Left renal pelvis (tissue), 4 donors: ENCODE data around the gene EIF4EBP2. TPM values are rescaled to one million over a fixed set of nuclear protein-coding genes. Genes with fewer than 3 reads are reported as not detected.

Experiments used
- DNase-seq, 4 donors: peaks; one replicate each; pipeline ENCODE4 v3.0.0-alpha.2; 2013; ENCODE audit warnings: low read depth in 4 of 4, low spot score in 3 of 4
- polyA plus RNA-seq, 4 donors: library from polyadenylated mRNA; unstranded; fragments of 120-200 nt; gene quantifications; one replicate each; pipeline ENCODE4 v1.2.1, GENCODE V29; 2013; ENCODE audit not compliant: insufficient read length in 4 of 4

EIF4EBP2 gene
- polyA plus RNA-seq, 4 donors, result 58.8 to 92.2 (median 79.5) TPM

GRCh38 chr10:70376436-70377378, 27.2 kb upstream of the EIF4EBP2 start:
- DNase-seq, result no peak

- no peak for DNase-seq
Observed at GRCh38 chr10:70378122-70378521, 25.8 kb upstream of the EIF4EBP2 start.

GRCh38 chr10:70379581-70380176, 24.3 kb upstream of the EIF4EBP2 start:
- no peak for DNase-seq

DNA sequence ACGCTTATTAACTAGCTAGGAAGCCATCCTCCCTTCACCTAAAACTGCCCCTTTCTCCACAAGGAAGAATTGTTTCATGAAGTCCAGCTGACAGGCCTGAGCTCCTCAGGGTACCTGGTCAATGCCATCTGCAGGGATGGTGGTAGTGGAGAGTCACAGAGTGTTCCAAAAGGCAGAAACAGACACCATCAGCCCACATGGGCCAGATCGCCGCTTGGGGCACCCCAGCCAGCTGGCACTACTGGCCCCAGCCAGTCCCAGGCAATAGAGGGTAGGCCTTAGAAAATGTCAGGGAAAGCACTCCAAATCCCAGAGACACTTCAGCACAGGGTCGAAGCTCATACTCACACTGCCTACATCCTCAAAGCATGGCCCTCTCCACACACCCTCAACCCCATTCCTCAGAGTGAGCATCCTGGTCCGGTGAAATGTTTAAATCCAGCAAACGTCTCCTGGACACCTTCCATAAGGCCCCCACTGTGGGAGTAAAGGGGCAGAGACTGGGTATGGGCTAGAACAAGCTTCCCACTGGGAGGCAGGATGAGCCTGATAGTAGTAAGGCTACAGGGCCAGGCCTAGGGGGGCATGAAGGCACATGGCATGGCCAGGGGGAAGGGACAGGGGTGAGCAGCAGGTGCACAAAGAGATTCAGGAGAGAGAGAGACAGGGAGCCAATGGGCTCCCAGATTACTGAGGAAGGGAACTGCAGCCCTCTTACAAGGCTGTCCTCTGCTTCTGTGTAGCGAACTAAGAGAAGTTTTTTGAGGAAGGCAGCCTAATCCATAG, 23.4 kb upstream of the EIF4EBP2 start:
- no peak for DNase-seq

DNA sequence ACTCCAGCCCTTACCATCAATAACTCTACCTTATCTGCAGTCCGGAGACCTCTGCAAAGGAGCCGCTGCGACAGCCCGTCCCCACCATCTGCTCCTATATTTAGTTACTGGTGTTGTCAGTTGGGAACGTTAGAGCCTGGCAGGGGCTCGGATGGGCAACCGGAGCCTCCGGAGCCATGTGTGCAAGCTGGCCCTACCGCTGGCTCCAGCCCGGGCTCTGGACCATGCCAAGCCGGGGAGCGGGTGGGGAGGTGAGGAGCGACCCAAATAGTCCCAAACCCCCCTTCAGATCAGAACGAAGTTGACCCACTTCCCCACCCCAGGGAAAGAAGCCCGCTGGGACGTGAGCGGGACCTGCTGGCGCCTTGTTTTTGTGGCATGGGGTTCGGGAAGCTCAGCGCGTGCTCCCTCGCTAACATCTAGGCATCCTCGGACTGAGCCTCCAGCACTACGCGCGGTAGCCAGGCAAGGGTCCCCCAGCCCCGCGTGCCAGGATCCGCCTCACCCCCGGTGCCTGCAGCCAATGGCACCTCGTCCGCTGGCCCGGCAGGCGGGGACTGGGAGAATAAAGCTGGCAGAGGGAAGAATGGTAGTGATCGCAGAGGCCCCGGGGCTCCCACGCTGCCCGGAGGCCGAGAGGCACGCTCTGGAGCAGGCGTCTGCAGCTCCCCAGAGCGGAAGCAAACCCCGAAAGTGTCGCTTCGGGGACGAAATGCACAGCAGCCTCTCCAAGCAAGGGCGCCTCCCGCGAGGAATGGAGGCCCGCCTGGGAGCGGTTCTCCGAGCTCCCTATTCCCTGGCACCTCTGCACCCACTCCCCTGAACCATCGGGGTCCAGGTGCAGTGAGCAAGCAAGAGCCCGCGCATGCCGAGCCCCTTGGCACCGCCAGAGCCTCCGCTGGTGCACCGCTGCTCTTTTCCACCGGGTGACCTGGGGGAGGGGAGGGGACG, 22.2 kb upstream of the EIF4EBP2 start:
- peak in 1 of 4 donors; percentile 29 for DNase-seq

- DNase-seq, result no peak
Observed at GRCh38 chr10:70391654-70392053, 12.3 kb upstream of the EIF4EBP2 start.

- no peak for DNase-seq
Observed at GRCh38 chr10:70396140-70396539, 7.8 kb upstream of the EIF4EBP2 start.

DNA sequence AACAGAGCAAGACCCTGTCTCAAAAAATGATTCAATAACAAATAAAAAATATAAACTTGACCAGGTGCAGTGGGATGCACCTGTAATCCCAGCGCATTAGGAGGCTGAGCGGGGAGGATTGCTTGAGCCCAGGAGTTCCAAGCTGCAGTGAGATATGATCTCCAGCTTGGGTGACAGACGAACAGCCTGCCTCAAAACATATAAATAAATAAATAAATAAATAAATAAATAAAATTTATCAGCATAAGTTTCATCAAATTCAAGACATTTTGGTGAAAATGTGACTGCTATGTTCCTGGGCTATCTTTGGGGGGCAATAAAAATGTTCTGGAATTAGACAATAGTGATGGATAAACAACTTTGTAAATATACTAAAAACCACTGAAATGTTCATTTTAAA, 4.8 kb upstream of the EIF4EBP2 start:
- DNase-seq, result no peak

DNA sequence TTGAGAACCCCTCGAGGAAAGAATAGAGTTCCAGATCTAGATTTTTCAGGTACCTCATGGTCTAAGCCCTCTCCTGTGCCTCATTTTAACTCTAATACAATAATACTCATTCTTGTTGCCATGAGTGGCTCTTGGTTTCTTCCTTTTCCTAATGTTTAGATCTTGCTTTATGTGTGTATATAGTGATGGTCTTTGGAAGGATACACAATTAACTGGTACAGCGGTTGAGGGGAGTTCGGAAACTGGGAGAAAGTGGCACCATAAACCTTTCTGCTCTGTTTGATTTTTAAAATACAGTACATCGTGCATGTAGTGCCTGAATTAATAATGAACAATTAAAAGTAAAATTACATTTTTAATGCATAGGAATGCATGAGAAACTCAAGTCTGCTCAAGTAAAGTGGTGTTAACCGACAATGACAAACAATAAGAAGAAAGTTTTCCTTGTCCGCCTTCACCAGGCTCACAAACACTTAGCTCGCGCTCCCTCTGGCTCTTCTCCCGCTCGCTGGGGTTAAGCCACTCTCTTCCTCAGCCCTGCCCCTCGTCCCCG, 386 bp upstream of the EIF4EBP2 start:
- no peak for DNase-seq

GRCh38 chr10:70404787-70405036, 767 bp downstream of the EIF4EBP2 start:
- no peak for DNase-seq

- DNase-seq, result peak in 2 of 4 donors; percentile 38 to 44
Observed at GRCh38 chr10:70405037-70405824, 1.3 kb downstream of the EIF4EBP2 start.

GRCh38 chr10:70409772-70410171, 5.8 kb downstream of the EIF4EBP2 start:
- DNase-seq, result no peak

DNA sequence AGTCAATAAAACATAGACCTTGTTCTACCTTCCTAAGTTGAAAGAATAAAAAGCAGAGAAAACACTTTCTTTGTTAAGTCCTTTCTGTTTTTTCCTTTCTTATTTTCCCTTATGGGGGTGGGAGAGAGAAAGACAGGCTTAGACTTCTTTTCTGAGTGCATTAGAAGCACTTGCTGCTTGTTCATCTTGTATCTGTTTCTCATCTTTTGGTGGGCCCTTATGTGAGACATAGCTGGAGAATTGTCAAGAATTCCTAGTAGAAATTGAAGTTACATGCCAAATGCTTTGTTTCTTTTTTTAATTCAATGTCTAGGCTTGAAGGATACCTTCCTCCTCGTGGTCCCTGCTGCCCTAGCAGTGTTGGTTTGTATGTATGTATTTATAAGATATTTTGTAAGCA, 6.7 kb downstream of the EIF4EBP2 start:
- DNase-seq, result no peak

DNA sequence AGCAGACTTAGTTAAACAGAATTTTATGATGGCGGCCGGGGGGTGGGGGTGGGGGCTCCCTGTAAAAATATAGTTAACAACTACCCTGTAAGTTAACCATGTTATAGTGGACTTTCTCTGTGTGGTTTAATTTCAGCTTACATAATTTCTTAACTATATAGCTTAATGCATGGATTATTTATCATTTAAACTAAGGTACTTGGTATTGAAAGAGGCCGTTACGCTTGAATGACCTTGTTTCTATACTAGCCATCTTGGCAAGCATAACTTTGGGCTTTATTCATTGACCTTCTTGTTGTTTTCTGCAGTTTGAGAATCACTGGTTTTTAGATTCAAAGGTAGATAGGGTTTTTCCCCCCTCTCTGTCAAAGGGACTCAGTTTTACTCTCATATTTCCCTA, 8.4 kb downstream of the EIF4EBP2 start:
- no peak for DNase-seq

GRCh38 chr10:70417568-70417967, 13.6 kb downstream of the EIF4EBP2 start:
- DNase-seq, result no peak

- no peak for DNase-seq
Observed at GRCh38 chr10:70418229-70418628, 14.3 kb downstream of the EIF4EBP2 start.

GRCh38 chr10:70418713-70419112, 14.8 kb downstream of the EIF4EBP2 start:
- no peak for DNase-seq

GRCh38 chr10:70424320-70424719, 20.4 kb downstream of the EIF4EBP2 start:
- no peak for DNase-seq

GRCh38 chr10:70425096-70425495, 21.2 kb downstream of the EIF4EBP2 start:
- no peak for DNase-seq
